Heart left ventricle (tissue), 16 donors: ENCODE data around the gene HS1BP3. TPM values are rescaled to one million over a fixed set of nuclear protein-coding genes. Genes with fewer than 3 reads are reported as not detected.
A peak's percentile ranks its signal among the peaks of the same experiment; 100 is the strongest.

Source experiments
- ATAC-seq, 4 donors: fragments of 200-7000 bp; cut with Tn5 transposase; one replicate each; pipeline ENCODE4 v1.9.1; 2020 to 2022; ENCODE audit warnings: moderate library complexity in 4 of 4, mild to moderate bottlenecking in 3 of 4, moderate number of reproducible peaks in 1 of 4
- DNase-seq, 5 donors: peaks; one replicate each; pipeline ENCODE4 v3.0.0-alpha.2; 2020
- H3K27ac ChIP-seq, 12 donors: fragments of 200-600 bp; sonication (generic) in 4 of 12; one replicate each; pipeline versions ENCODE4 v1.5.0 to v1.8.0; 2016 to 2022; ENCODE audit warnings: mild to moderate bottlenecking in 2 of 12
- H3K27me3 ChIP-seq, 9 donors: fragments of 200-600 bp; sonication (generic) in 2 of 9; one replicate each; pipeline versions ENCODE4 v1.5.1 to v1.8.0; 2016 to 2022; ENCODE audit warnings: mild to moderate bottlenecking in 3 of 9
- H3K36me3 ChIP-seq, 9 donors: fragments of 200-600 bp; sonication (generic) in 2 of 9; one replicate each; pipeline versions ENCODE4 v1.5.0 to v1.8.0; 2018 to 2022; ENCODE audit warnings: mild to moderate bottlenecking in 2 of 9
- H3K4me1 ChIP-seq, 12 donors: fragments of 200-600 bp; sonication (generic) in 4 of 12; one replicate each; pipeline versions ENCODE4 v1.5.0 to v1.8.0; 2016 to 2022; ENCODE audit warnings: mild to moderate bottlenecking in 3 of 12
- H3K4me3 ChIP-seq, 12 donors: fragments of 200-600 bp; sonication (generic) in 4 of 12; one replicate each; pipeline versions ENCODE4 v1.5.0 to v1.8.0; 2017 to 2022; ENCODE audit warnings: mild to moderate bottlenecking in 9 of 12, moderate library complexity in 4 of 12
- H3K9me3 ChIP-seq, 12 donors: fragments of 200-600 bp; sonication (generic) in 4 of 12; one replicate each; pipeline versions ENCODE4 v1.5.0 to v1.8.0; 2016 to 2022; ENCODE audit warnings: mild to moderate bottlenecking in 1 of 12
- CTCF ChIP-seq, 12 donors: fragments of 200-600 bp; sonication (generic) in 4 of 12; IDR thresholded peaks; one replicate each; pipeline versions ENCODE4 v1.5.0 to v1.8.0; 2018 to 2022; ENCODE audit warnings: antibody characterized with exemption in 12 of 12, mild to moderate bottlenecking in 5 of 12
- POLR2A ChIP-seq, 2 donors: fragments of 450-650 bp; IDR thresholded peaks; one replicate each; pipeline ENCODE4 v1.6.1; 2017; ENCODE audit warnings: antibody characterized with exemption in 2 of 2, mild to moderate bottlenecking in 2 of 2, moderate library complexity in 2 of 2
- WGBS, 4 donors: extraction: QIAGEN DNeasy Blood & Tissue Kit in 2 of 4; methylation state at CpG; one replicate each; pipeline versions ENCODE4 v1.1.5 to v1.1.7; 2013 to 2018; 5-methylcytosine and 5-hydroxymethylcytosine counted together
- intact Hi-C, 10 donors: fragments of 100-400 bp; cut with DNase I; formaldehyde crosslinking; loops; one replicate each; pipeline versions ENCODE4 v1.11.1 to v1.14.2; 2022
- polyA plus RNA-seq, 2 donors: library from polyadenylated mRNA; stranded (reverse); fragments of 200-250 nt; gene quantifications; one replicate each; pipeline ENCODE4 v1.2.3, GENCODE V29; 2013
- total RNA-seq, 9 donors: library from RNA; depleted of rRNA in 2 of 9; stranded (reverse); fragments of >200 nt in 2 of 9; fragmentation: NEBNext Ultra II Directional in 3 of 9; extraction: Animal tissue kit (Norgen Biotek cat#: 25700) in 3 of 9; gene quantifications; one replicate each; pipeline versions ENCODE4 v1.1.0 to v1.2.4, GENCODE V29; 2016 to 2023
- donor health status: ischemic (EF 13 %, LVEDD 7.1; RV severe dilation, severe dysfunction).
- donor health status: healthy with polysubstance abuse.
- donor health status: DM: no; HTN: yes; CAD: no.
- donor health status: DM: no; HTN: no; CAD: no.
- donor health status: ischemic (EF 25% LVEDD 6.9; RV normal size, moderate dysfunction).
- donor health status: ischemic (EF 25% LVEDD 5.7; RV mildly dilated, moderate dysfunction).
- donor health status: healthy.
- donor health status: DM: yes; HTN: yes; CAD: no.
- donor health status: ischemic (EF 35%, LVEDD 5.7; RV mildly dilated, moderate dysfunction).
- donor health status: nonischemic (EF 11% LVEDD 7.7; RV severe dilation, severe dysfunction).
- donor health status: DM: yes; HTN: yes; CAD: no.
- donor health status: PGD.
- donor health status: ischemic (EF 29% LVEDD 5.4; RV normal size, mild dysfunction).
- donor health status: nonischemic (EF 23%, LVEDD 6.1; RV moderate dilation, normal function).

HS1BP3 gene
- total and polyA plus RNA-seq, 11 donors: 12.7 to 23.7 (median 21.0) TPM

- Histone ChIP-seq H3K36me3 (no peaks in the 10 kb centered on the region), H3K9me3 (no peaks in the 10 kb centered on the region), H3K27me3 (no peaks in the 10 kb centered on the region), H3K27ac (peak overlapping the region; percentile 66 to 92 (median 79)), H3K4me3 (no peak overlapping the region), H3K4me1 (peaks cover 13 to 80% (median 60%) of the 10 kb centered on the region in 12 donors)
- intact Hi-C loops: loop anchor here in 6 of 10 donors (1.0 to 10.0 kb wide), 9 partner anchors 19 to 153 kb away; partner anchors contain the start of gene RHOB (in 1 of the 6)
- TF ChIP-seq POLR2A (IDR thresholded peaks at IDR 0.05) (no peak), CTCF (IDR thresholded peaks at IDR 0.05) (no peak)
- ATAC-seq (no peak), DNase-seq (peak in 1 of 5 donors; percentile 15)
- 84 to 87% (median 85%) methylated on average over 6 of the region's 6 CpGs for WGBS, 4 donors
Observed at GRCh38 chr2:20597860-20598183, 53.1 kb downstream of the HS1BP3 start.

DNA sequence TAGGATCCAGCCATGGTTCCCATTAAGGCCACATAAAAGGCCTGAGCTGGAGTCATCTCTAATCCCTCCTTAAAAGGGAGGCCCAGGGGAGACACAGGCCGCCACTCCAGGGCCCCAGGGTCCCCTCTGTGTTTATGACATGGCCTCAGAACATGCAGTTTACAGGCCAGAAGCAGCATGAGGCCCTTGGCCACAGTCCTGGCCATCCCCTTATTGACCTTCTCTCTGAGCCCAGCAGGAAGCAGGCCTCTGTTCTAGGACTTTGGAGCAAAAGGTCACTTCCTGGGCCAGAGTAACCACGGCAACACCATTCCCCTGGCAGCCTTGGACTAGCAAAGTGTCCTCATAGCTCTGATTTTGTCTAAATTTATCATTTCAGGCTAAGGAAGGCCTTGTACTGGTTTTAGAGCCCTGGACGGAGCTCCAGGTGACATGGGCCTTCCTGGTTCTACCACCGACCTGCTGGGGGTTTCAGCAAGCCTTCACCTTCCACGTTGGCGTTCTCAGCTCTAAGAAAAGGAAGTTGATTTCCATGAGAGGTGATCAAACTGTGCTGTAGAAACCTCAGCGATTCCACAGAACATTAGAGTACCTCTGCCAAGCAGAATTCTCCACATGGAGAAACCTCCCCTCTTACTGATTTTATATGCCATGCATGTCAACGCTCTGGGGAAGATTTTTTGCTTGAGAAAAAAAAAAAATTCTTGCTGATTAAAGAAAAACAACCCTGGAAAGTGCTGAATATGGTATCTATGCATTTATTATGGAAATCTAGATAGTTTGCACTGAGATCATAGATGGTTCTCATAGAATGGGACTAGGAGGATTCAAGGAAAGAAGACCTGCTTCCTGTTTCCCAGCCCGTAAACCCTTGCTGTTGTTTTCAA lies 53.7 kb downstream of the HS1BP3 start:
- H3K36me3 ChIP-seq: no peaks in the 10 kb centered on the region
- no peaks in the 10 kb centered on the region for H3K9me3 ChIP-seq
- peaks cover 13 to 85% (median 60%) of the 10 kb centered on the region in 12 donors for H3K4me1 ChIP-seq
- intact Hi-C loops: loop anchor here in 6 of 10 donors (1.0 to 10.0 kb wide), 6 partner anchors 18 to 152 kb away; partner anchors contain the start of gene RHOB (in 1 of the 6)
- WGBS, 4 donors: 35 to 51% (median 47%) methylated on average over 8 to 9 of the region's 9 CpGs
- no peak for TF ChIP-seq CTCF (IDR thresholded peaks at IDR 0.05)
- TF ChIP-seq POLR2A (IDR thresholded peaks at IDR 0.05): peak in 1 of 2 donors; percentile 32
- no peaks in the 10 kb centered on the region for H3K27me3 ChIP-seq
- ATAC-seq (peak; percentile 77 to 86 (median 79)), DNase-seq (peak; percentile 75 to 90 (median 82))
- peak overlapping the region; percentile 66 to 92 (median 79) for H3K27ac ChIP-seq
- H3K4me3 ChIP-seq: no peak overlapping the region

DNA sequence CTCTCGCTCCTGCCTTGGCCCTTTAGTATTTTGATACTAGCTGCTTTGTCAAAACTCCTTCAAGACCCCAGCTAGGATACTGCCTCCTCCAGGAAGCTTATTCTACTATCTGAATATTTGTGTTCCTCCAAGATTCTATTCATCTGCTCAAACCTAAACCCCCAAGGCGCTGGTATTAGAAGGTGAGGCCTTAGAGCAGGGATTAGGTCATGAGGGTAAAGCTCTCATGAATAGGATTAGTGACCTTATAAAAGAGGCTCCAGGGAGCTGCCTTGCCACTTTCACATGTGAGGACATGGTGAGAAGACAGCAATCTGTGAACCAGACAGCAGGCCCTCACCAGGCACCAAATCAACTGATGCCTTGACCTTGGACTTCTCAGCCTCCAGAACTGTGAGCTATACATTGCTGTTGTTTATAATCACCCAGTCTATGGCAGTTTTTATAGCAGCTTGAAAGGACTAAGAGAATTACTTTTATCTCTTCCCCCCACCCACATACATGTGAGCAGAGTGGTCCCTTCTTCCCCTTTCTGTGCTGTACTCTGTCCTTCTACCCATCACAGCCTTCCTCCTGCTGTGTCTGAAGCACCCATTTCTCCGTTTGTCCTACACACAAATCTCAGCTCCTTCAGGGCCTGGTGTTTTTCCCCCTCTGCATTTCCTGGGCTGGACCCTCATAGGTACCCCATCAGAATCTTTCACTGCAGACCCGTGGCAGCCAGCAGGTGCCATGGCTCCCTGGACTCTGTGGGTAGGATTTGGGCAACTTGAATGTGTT lies 54.5 kb downstream of the HS1BP3 start:
- Histone ChIP-seq H3K4me3 (no peak overlapping the region), H3K4me1 (peaks cover 13 to 90% (median 60%) of the 10 kb centered on the region in 12 donors), H3K27me3 (no peaks in the 10 kb centered on the region), H3K27ac (peak overlapping the region; percentile 66 to 92 (median 79)), H3K36me3 (no peaks in the 10 kb centered on the region), H3K9me3 (no peaks in the 10 kb centered on the region)
- intact Hi-C loops: loop anchor here in 5 of 10 donors (5.0 to 10.0 kb wide), 5 partner anchors 36 to 152 kb away; partner anchors contain the start of gene RHOB (in 1 of the 5)
- no peak for TF ChIP-seq CTCF (IDR thresholded peaks at IDR 0.05)
- no peak for TF ChIP-seq POLR2A (IDR thresholded peaks at IDR 0.05)
- no peak for DNase-seq
- no peak for ATAC-seq
- WGBS, 4 donors: 81 to 94% (median 92%) methylated on average over 4 of the region's 4 CpGs
